Body of pancreas (tissue), 4 donors: ENCODE data around the gene SGMS1. TPM values are rescaled to one million over a fixed set of nuclear protein-coding genes. Genes with fewer than 3 reads are reported as not detected.
"Not testable (repeated sequence)": the region's sequence is repeated elsewhere in the genome, so short reads cannot be mapped to it uniquely, and the experiment has no call there.

ENCODE experiments used
- ATAC-seq: fragments of 150-250 bp; one replicate; pipeline ENCODE4 v1.9.1; 2016
- DNase-seq, 4 donors: peaks; one replicate each; pipeline ENCODE4 v3.0.0-alpha.2; 2019
- H3K27ac ChIP-seq, 4 donors: fragments of 200-600 bp; sonication (generic); 1 replicate in 3 of 4; 2 replicates in 1 of 4; pipeline versions ENCODE4 v1.5.1 to v1.6.1; 2016 to 2019; ENCODE audit warnings: mild to moderate bottlenecking in 1 of 4, mixed read lengths in 1 of 4, moderate library complexity in 1 of 4
- H3K27me3 ChIP-seq, 2 donors: fragments of 200-600 bp; sonication (generic); one replicate each; pipeline ENCODE4 v1.6.0; 2016; ENCODE audit warnings: mild to moderate bottlenecking in 1 of 2
- H3K36me3 ChIP-seq, 2 donors: fragments of 200-600 bp; sonication (generic); replicated peaks in 1 of 2; 2 replicates each; pipeline ENCODE4 v1.5.1; 2016; ENCODE audit warnings: low read depth in 2 of 2; ENCODE audit not compliant: insufficient read depth in 1 of 2
- H3K4me1 ChIP-seq: fragments of 200-600 bp; sonication (generic); one replicate; pipeline ENCODE4 v1.6.0; 2016
- H3K4me3 ChIP-seq, 2 donors: fragments of 200-600 bp; sonication (generic); 1 replicate in 1 of 2; 2 replicates in 1 of 2; pipeline ENCODE4 v1.5.1; 2016 to 2019
- H3K9me3 ChIP-seq, 3 donors: fragments of 200-600 bp; sonication (generic); 1 replicate in 2 of 3; 2 replicates in 1 of 3; pipeline ENCODE4 v1.5.1; 2016
- CTCF ChIP-seq, 7 experiments: fragments of 450-650 bp in 4 of 7; fragments of 200-600 bp in 3 of 7; sonication (generic) in 3 of 7; IDR thresholded peaks; one replicate each; pipeline ENCODE4 v1.5.1; 2016 to 2019; ENCODE audit warnings: antibody characterized with exemption in 7 of 7
- POLR2A ChIP-seq, 3 donors: fragments of 450-650 bp; IDR thresholded peaks; one replicate each; pipeline ENCODE4 v1.6.1; 2016; ENCODE audit warnings: antibody characterized with exemption in 3 of 3, mild to moderate bottlenecking in 2 of 3
- WGBS, 2 donors: methylation state at CpG; one replicate each; pipeline ENCODE4 v1.1.5; 2017; 5-methylcytosine and 5-hydroxymethylcytosine counted together
- intact Hi-C: fragments of 100-400 bp; cut with DNase I; formaldehyde crosslinking; loops from one replicate; pipeline ENCODE4 v1.15.1; 2023
- total RNA-seq, 2 donors: library from RNA; depleted of rRNA; stranded (reverse); fragments of >200 nt; gene quantifications; one replicate each; pipeline ENCODE4 v1.1.0, GENCODE V29; 2016

Gene SGMS1
- total RNA-seq, 2 donors from 2014 or later: 46.2 to 68.9 TPM

DNA sequence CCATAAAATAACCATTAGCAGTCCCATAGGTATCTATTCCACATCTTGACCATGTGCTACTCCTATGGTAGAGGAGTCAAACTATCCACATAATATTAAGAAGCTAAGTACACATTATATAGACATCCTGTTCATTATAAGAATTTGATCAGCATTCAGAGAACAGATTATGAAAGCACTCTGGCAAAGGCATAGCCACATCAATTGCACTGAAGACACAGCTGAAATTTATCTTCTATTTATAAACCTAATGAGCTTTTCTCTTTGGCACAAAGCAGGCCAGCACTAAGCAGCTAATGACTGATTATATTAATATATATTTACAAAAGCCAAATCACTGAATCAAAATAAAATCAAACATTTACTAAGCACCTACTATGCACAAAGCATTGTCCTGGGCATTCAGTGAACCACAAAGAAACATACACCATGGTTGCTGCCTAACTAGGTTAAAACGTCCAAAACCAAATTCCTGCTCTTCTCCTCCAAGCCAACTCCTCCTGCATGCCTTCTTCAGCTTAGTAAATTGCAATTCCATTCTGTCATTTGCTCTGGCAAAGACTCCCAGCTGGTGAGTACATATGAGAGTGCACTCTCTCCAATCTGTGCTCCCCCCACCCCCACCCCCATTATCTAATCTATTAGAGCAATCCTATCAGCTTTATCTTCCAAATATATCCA, 249.8 kb downstream of the SGMS1 start:
- WGBS, 2 donors: 34 to 42% methylated on average over 1 of the region's 1 CpG
- Histone ChIP-seq H3K9me3 (no peaks in the 10 kb centered on the region), H3K4me3 (no peak overlapping the region), H3K27me3 (no peaks in the 10 kb centered on the region), H3K4me1 (no peaks in the 10 kb centered on the region), H3K27ac (no peak overlapping the region), H3K36me3 (no peaks in the 10 kb centered on the region)
- ATAC-seq (no peak), DNase-seq (no peak)
- TF ChIP-seq POLR2A (IDR thresholded peaks at IDR 0.05) (no peak), CTCF (IDR thresholded peaks at IDR 0.05) (no peak)
- intact Hi-C loops: no loop called here

DNA sequence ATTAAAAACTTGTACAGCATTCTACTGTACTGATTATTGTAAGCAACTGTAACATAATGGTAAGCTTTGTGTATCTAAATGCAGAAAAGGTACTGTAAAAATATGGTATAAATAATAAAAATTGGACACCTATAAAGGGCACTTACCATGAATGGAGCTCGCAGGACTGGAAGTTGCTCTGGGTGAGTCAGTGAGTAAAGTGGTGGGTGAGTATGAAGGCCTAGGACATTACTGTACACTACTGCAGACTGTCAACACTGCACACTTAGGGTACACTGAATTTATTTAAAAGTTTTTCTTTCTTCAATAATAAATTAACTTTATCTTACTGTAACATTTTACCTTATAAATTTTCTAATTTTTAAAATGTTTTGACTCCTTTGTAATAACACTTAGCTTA, 253.8 kb downstream of the SGMS1 start:
- H3K27me3 ChIP-seq: no peaks in the 10 kb centered on the region
- no peak for DNase-seq
- H3K4me1 ChIP-seq: no peaks in the 10 kb centered on the region
- H3K9me3 ChIP-seq: no peaks in the 10 kb centered on the region
- no peak overlapping the region for H3K4me3 ChIP-seq
- WGBS, 2 donors: 93 to 97% methylated on average over 1 of the region's 1 CpG
- intact Hi-C loops: no loop called here
- H3K36me3 ChIP-seq: no peaks in the 10 kb centered on the region
- no peak overlapping the region for H3K27ac ChIP-seq
- no peak for ATAC-seq
- TF ChIP-seq CTCF (IDR thresholded peaks at IDR 0.05): no peak
- TF ChIP-seq POLR2A (IDR thresholded peaks at IDR 0.05): no peak

DNA sequence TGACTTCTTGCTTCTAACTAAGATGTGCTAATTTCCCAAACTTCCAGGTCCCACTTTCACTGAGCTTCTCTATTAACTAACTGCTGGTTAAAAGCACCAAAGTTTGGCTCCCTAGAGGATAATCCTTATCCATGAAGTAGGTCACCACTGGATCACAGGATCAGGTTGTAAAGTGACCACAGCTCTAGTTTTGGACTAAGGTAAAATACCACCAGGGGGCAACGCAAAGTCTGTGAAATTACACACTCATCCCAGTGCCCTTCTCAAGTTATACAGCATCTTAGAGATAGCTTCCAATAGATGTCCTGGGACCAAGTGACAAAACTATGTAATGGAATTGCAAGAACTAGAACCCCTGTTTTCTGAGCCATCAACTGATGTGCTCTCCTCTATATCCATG, 256.0 kb downstream of the SGMS1 start:
- TF ChIP-seq CTCF (IDR thresholded peaks at IDR 0.05) (peak in 5 of 7 experiments; percentile 12 to 41 (median 32)), POLR2A (IDR thresholded peaks at IDR 0.05) (no peak)
- no peaks in the 10 kb centered on the region for H3K27me3 ChIP-seq
- WGBS, 2 donors: 83 to 86% methylated on average over 1 of the region's 1 CpG
- H3K27ac ChIP-seq: no peak overlapping the region
- peak in 2 of 4 donors; percentile 16 to 23 for DNase-seq
- H3K36me3 ChIP-seq: no peaks in the 10 kb centered on the region
- intact Hi-C loops: no loop called here
- no peaks in the 10 kb centered on the region for H3K9me3 ChIP-seq
- ATAC-seq: no peak
- H3K4me3 ChIP-seq: no peak overlapping the region
- H3K4me1 ChIP-seq: no peaks in the 10 kb centered on the region

DNA sequence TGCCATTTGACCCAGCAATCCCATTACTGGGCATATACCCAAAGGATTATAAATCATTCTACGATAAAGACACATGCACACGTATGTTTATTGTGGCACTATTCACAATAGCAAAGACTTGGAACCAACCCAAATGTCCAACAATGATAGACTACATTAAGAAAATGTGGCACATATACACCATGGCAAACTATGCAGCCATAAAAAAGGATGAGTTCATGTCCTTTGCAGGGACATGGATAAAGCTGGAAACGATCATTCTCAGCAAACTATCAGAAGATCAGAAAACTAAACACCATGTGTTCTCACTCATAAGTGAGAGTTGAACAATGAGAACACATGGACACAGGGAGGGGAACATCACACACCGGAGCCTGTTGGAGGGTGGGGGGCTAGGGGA, 257.3 kb downstream of the SGMS1 start:
- H3K9me3 ChIP-seq, H3K36me3 ChIP-seq, H3K27me3 ChIP-seq, H3K27ac ChIP-seq, H3K4me3 ChIP-seq, H3K4me1 ChIP-seq, intact Hi-C loops, DNase-seq, ATAC-seq: not testable (repeated sequence)
- WGBS, 2 donors: 63 to 81% methylated on average over 4 of the region's 4 CpGs

DNA sequence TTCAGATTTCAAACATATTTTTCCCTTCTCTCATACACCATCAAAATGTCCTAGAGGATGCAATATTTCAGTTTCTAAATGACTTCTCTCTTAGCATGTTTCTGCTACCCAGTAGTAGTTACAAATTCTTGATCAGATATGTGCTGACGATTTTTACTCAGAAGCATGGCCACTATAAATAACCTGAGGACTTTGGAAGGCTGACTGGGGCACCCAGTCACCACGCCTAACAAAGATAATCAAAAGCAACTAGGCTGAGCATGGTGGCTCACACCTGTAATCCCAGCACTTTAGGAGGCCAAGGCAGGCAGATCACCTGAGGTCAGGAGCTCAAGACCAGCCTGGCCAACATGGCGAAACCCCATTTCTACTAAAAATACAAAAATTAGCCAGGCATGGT, 259.0 kb downstream of the SGMS1 start:
- DNase-seq, H3K27ac ChIP-seq, H3K36me3 ChIP-seq, H3K9me3 ChIP-seq, intact Hi-C loops, H3K4me1 ChIP-seq, H3K27me3 ChIP-seq, H3K4me3 ChIP-seq, ATAC-seq: not testable (repeated sequence)
- 70 to 76% methylated on average over 3 of the region's 3 CpGs for WGBS, 2 donors

GRCh38 chr10:50362547-50363125, 261.1 kb downstream of the SGMS1 start:
- peaks cover 6% of the 10 kb centered on the region for H3K4me1 ChIP-seq

More at GRCh38 chr10:50362547-50363125, 261.1 kb downstream of the SGMS1 start:
- no peak overlapping the region for H3K27ac ChIP-seq
- no peak for ATAC-seq
- H3K36me3 ChIP-seq: no peaks in the 10 kb centered on the region
- WGBS, 2 donors: 90 to 91% methylated on average over 2 of the region's 2 CpGs
- no peaks in the 10 kb centered on the region for H3K27me3 ChIP-seq
- no peak for DNase-seq
- TF ChIP-seq POLR2A (IDR thresholded peaks at IDR 0.05) (no peak), CTCF (IDR thresholded peaks at IDR 0.05) (no peak)
- H3K9me3 ChIP-seq: no peaks in the 10 kb centered on the region
- H3K4me3 ChIP-seq: no peak overlapping the region
- intact Hi-C loops: no loop called here
